ENCODE measurements around the gene TLCD4.

The TLCD4 gene

GRCh38 chr1:95094923-95095322 is 22.2 kb upstream of the TLCD4 start:
- no peak for DNase-seq (ENCODE audit: low read depth in 2 of 2, low spot score in 1 of 2)

GRCh38 chr1:95095833-95096217 is 21.3 kb upstream of the TLCD4 start:
- DNase-seq (ENCODE audit: low read depth in 2 of 2, low spot score in 1 of 2) = no peak

- no peak for DNase-seq (ENCODE audit: low read depth in 2 of 2, low spot score in 1 of 2)
Measured at GRCh38 chr1:95096218-95096841, 20.8 kb upstream of the TLCD4 start.

- DNase-seq (ENCODE audit: low read depth in 2 of 2, low spot score in 1 of 2) = no peak
Measured at GRCh38 chr1:95097426-95097825, 19.7 kb upstream of the TLCD4 start.

- no peak for DNase-seq (ENCODE audit: low read depth in 2 of 2, low spot score in 1 of 2)
Measured at GRCh38 chr1:95098196-95098595, 19.0 kb upstream of the TLCD4 start.

GRCh38 chr1:95108792-95109191 is 8.4 kb upstream of the TLCD4 start:
- DNase-seq (ENCODE audit: low read depth in 2 of 2, low spot score in 1 of 2) = no peak

- DNase-seq (ENCODE audit: low read depth in 2 of 2, low spot score in 1 of 2) = no peak
Measured at GRCh38 chr1:95111014-95111413, 6.1 kb upstream of the TLCD4 start.

- DNase-seq (ENCODE audit: low read depth in 2 of 2, low spot score in 1 of 2) = no peak
Measured at GRCh38 chr1:95113684-95114083, 3.5 kb upstream of the TLCD4 start.

- no peak for DNase-seq (ENCODE audit: low read depth in 2 of 2, low spot score in 1 of 2)
Measured at GRCh38 chr1:95115708-95116137, 1.4 kb upstream of the TLCD4 start.

GRCh38 chr1:95116580-95117206 is 462 bp upstream of the TLCD4 start:
- DNase-seq (ENCODE audit: low read depth in 2 of 2, low spot score in 1 of 2) = peak in 1 of 2 donors; percentile 11

- no peak for DNase-seq (ENCODE audit: low read depth in 2 of 2, low spot score in 1 of 2)
Measured at GRCh38 chr1:95118067-95118499, 928 bp downstream of the TLCD4 start.

- no peak for DNase-seq (ENCODE audit: low read depth in 2 of 2, low spot score in 1 of 2)
Measured at GRCh38 chr1:95118710-95119109, 1.6 kb downstream of the TLCD4 start.

GRCh38 chr1:95119273-95119672 is 2.1 kb downstream of the TLCD4 start:
- DNase-seq (ENCODE audit: low read depth in 2 of 2, low spot score in 1 of 2) = no peak

GRCh38 chr1:95122151-95122697 is 5.1 kb downstream of the TLCD4 start:
- DNase-seq (ENCODE audit: low read depth in 2 of 2, low spot score in 1 of 2) = no peak

GRCh38 chr1:95124342-95124741 is 7.2 kb downstream of the TLCD4 start:
- DNase-seq (ENCODE audit: low read depth in 2 of 2, low spot score in 1 of 2) = no peak

- no peak for DNase-seq (ENCODE audit: low read depth in 2 of 2, low spot score in 1 of 2)
Measured at GRCh38 chr1:95126366-95126765, 9.2 kb downstream of the TLCD4 start.

- DNase-seq (ENCODE audit: low read depth in 2 of 2, low spot score in 1 of 2) = no peak
Measured at GRCh38 chr1:95126846-95127245, 9.7 kb downstream of the TLCD4 start.

GRCh38 chr1:95127380-95127779 is 10.2 kb downstream of the TLCD4 start:
- DNase-seq (ENCODE audit: low read depth in 2 of 2, low spot score in 1 of 2) = no peak

GRCh38 chr1:95132762-95133161 is 15.6 kb downstream of the TLCD4 start:
- DNase-seq (ENCODE audit: low read depth in 2 of 2, low spot score in 1 of 2) = no peak

- DNase-seq (ENCODE audit: low read depth in 2 of 2, low spot score in 1 of 2) = no peak
Measured at GRCh38 chr1:95133687-95134086, 16.5 kb downstream of the TLCD4 start.

GRCh38 chr1:95138223-95138622 is 21.1 kb downstream of the TLCD4 start:
- DNase-seq (ENCODE audit: low read depth in 2 of 2, low spot score in 1 of 2) = no peak

GRCh38 chr1:95139039-95139438 is 21.9 kb downstream of the TLCD4 start:
- no peak for DNase-seq (ENCODE audit: low read depth in 2 of 2, low spot score in 1 of 2)

GRCh38 chr1:95140791-95141190 is 23.6 kb downstream of the TLCD4 start:
- DNase-seq (ENCODE audit: low read depth in 2 of 2, low spot score in 1 of 2) = no peak
